Spleen (tissue), 7 donors: Measurements from ENCODE around the gene SNRNP48.

ENCODE experiments used
- CTCF ChIP-seq, 11 experiments: fragments of 200-600 bp in 7 of 11; fragments of 450-650 bp in 4 of 11; sonication (generic) in 4 of 11; IDR thresholded peaks in 8 of 11; conservative IDR thresholded peaks in 3 of 11; 1 replicate in 7 of 11; 2 replicates in 4 of 11; pipeline versions ENCODE4 v1.4.0 to v1.8.0; 2016 to 2021; ENCODE audit warnings: antibody characterized with exemption in 11 of 11, inconsistent platforms in 4 of 11, mild to moderate bottlenecking in 1 of 11
- POLR2A ChIP-seq, 3 donors: fragments of 450-650 bp; IDR thresholded peaks; one replicate each; pipeline ENCODE4 v1.5.1; 2017; ENCODE audit warnings: antibody characterized with exemption in 3 of 3, mild to moderate bottlenecking in 1 of 3
- POLR2AphosphoS5 ChIP-seq, 3 donors: sonication (generic); formaldehyde crosslinking; IDR thresholded peaks; one replicate each; pipeline ENCODE4 v1.5.1; 2017; ENCODE audit warnings: antibody characterized with exemption in 3 of 3
- donor health status: DM: no; HTN: no; CAD: no; lungs with moderate emphysema.
- donor health status: DM: no; HTN: no; CAD: no.
- donor health status: DM: no; HTN: no; CAD: no.

- TF ChIP-seq CTCF (IDR thresholded peaks at IDR 0.05 in 8 of 11, conservative IDR thresholded peaks at IDR 0.05 in 3 of 11) = no peak
- TF ChIP-seq POLR2AphosphoS5 (IDR thresholded peaks at IDR 0.05) = no peak
- no peak for TF ChIP-seq POLR2A (IDR thresholded peaks at IDR 0.05)
Observed at GRCh38 chr6:7568021-7568420, 22.0 kb upstream of the SNRNP48 start.
